ELF-1 (cell line): Measurements from ENCODE around the gene ARHGAP25.
A peak's percentile ranks its signal among the peaks of the same experiment; 100 is the strongest.

ENCODE experiments used
- DNase-seq: peaks from one replicate; pipeline ENCODE4 v3.0.0-alpha.2; 2016; ENCODE audit warnings: low read depth, low spot score

Gene ARHGAP25

GRCh38 chr2:68766376-68766845 is 31.8 kb downstream of the ARHGAP25 start:
- DNase-seq: peak; percentile 22

DNA sequence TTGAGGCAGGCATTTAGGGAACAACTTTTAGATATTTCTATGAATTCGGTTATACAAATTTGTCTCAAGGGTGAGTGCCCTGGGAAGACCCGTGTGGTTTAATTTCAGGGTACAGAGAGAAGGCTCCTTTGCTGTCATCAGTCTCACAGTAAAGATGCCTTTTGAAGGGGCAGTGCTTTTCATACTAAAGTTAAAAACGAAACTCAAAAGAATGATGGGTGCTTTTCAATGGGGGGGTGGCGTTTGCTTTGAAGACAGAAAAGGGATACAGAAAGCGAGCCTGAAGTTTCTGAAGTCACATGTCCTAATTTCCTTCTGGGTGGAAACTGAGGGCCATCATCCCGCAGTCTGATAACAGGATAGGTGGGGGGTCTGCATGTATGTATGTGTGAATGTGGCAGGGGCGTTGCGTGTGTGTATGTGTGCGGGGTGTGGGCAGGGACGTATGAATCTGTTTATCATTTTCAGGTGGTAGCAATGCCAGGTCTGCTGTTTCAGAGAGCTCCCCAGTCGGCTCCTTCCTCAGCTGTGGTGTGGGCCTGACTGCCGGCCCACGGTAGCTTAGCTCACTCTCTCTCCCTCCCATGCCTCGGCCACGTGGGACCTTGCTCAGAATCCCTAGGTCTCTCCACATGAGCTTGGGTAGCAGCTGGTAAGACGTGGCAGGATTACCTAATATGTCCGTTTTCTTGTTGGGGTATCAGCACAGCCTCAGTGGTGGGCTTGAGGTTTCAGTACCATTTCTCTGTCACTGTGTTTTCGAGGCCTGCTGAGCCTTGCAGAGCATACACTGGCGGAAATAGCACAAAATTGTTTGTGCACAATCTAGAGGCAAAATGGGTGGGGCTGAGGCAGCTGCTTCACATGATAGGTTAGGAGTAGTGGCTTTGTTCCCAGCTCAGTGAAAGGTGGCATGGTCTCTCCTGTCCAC is 32.7 kb downstream of the ARHGAP25 start:
- DNase-seq: no peak

GRCh38 chr2:68767996-68768395 is 33.4 kb downstream of the ARHGAP25 start:
- no peak for DNase-seq

DNA sequence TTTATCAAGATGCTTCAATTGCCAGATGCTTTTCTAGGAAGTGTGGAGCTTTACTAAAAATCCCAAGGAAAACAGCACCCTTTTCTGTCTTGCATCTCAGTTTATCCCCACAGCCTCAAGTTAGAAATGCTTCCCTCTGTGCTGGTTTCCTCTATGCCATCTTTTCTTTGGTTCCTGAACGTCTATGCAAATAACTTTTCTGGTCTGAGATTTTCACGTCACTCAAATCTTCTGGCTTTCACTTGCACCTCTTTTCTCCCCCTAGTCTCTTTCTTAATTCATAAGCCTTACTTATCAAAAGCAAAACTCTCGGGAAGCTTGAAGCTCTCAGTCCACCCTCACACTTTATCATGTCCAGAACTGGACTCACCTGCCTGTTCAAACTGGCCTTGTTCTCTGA is 33.9 kb downstream of the ARHGAP25 start:
- DNase-seq: no peak

DNA sequence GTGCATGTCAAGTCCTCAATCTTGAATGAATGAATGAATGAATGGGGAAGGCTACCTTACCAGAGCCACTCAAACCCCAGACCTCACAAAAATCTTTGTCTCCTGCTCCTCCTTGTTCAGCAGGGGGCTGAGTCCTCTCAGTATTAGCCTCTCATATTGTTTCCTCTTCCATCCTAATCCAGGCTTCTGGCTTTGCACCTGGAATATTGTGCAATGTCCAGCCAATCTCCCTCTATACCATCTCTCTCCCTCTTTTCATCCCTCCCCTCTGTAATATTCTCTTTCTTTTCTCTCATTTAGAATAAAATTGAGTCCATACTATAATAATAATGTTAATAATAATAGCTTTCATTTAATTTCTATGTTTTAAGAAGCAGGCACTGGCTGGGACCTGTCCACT is 34.3 kb downstream of the ARHGAP25 start:
- DNase-seq: no peak

- DNase-seq: peak; percentile 30
These were observed 35.1 kb downstream of the ARHGAP25 start for GRCh38 chr2:68769586-68770270.

DNA sequence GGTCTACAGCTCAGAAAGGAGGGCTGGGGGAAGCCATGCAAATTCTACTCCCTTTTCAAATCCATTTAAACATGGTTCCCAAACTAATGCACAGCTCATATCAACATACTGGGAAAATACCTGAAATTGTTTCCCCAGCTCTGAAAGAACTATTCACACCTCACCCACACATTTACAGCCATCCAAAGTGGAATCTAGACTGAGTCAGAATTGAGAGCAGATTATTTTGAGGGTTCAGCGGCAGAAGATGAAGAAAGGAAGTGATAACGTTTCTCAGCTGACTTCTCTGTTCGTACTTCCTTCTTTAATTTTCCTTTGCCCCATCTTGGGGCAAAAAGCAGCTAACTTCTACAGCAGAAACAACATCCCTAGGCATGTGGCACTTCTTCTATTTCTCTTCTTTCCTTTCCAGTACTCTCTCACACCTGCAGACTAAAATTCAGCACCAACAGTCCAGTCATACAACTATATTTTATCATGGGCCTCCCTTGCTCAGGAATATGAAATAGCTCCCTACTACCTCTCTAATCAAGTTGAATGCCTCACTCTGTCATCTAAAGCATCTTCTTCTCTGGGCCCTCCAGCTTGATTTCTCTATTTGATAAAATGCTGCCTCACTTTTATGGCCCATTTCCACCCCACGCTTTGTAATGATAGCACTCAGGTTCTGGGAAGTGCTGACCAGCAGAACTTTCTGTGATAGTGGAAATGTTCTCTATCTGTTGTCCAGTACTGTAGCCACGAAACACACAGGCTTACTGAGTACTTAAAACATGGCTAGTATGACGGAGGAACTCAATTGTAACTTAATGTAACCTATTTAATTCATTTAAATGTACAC is 35.9 kb downstream of the ARHGAP25 start:
- DNase-seq: no peak

DNA sequence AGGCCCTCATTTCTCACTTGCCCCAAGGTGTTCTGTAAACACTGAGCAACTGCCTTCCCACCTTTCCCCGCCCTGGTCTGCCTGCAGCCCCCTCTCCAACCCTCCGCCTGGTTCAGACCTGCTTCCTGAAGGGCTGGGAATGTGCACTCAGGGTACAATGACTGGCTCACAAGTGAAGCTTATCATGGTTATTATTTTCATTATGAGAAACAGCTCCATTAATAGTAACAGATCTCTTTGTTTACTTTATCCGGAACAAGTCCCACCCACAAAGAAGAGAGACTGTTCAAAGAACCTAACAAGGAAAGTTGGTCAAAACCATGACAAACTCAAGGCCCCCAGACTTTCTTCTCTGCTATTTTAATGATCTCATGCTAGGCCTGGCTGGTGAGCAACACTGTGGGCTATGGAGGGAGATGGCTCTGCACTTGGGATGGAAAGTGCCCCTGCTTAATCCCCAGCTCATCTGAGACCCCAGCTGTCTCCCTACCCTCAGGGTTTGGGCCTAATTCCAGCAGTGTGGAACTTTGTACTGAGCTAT is 36.7 kb downstream of the ARHGAP25 start:
- no peak for DNase-seq

- no peak for DNase-seq
These were observed 37.5 kb downstream of the ARHGAP25 start for GRCh38 chr2:68772109-68772508.

- DNase-seq: no peak
These were observed 40.1 kb downstream of the ARHGAP25 start for GRCh38 chr2:68774569-68775271.

- no peak for DNase-seq
These were observed 40.7 kb downstream of the ARHGAP25 start for GRCh38 chr2:68775272-68775842.

GRCh38 chr2:68776124-68776523 is 41.5 kb downstream of the ARHGAP25 start:
- DNase-seq: no peak

- no peak for DNase-seq
These were observed 45.0 kb downstream of the ARHGAP25 start for GRCh38 chr2:68779595-68779994.

GRCh38 chr2:68784188-68784587 is 49.6 kb downstream of the ARHGAP25 start:
- no peak for DNase-seq

- no peak for DNase-seq
These were observed 50.3 kb downstream of the ARHGAP25 start for GRCh38 chr2:68784915-68785314.

GRCh38 chr2:68787356-68787755 is 52.7 kb downstream of the ARHGAP25 start:
- no peak for DNase-seq

DNA sequence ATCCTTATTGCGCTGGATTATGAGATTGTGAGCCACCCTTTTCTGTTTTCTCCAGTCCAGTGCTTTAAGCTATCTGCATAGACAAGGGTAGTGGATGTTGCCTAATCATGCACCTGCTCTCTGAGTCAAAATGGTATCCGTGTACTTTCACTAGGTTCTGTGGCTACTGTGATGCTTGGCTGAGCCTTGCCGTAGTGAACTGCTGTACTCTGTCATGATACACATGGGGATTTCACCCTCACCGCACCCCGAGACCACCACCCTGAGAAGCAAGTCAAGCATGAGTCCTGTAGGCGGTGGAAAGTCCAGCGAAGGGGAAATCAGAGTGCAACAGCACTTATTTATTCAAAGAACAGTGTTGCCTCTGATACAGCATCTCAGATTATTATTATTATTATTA is 55.0 kb downstream of the ARHGAP25 start:
- no peak for DNase-seq

- no peak for DNase-seq
These were observed 56.0 kb downstream of the ARHGAP25 start for GRCh38 chr2:68790600-68790999.

DNA sequence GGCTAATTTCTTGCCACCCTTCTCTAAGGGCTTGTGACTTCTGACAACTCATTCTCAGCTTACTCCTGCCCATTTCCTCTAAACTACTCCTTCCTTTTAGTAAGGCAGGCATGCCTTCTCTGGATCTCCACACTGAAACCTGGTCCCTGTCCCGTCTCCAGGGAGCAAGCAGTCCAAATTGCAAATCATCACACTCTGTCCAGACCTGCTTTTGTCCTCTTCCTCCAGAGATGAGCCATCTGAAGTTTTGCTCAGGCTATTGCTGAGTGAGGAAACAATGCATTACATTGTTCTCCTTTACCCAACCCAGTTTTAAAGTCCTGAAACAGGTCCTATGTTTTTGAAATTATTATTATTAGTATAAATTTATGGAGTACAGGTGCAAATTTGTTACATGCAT is 57.3 kb downstream of the ARHGAP25 start:
- no peak for DNase-seq

GRCh38 chr2:68792751-68793150 is 58.1 kb downstream of the ARHGAP25 start:
- no peak for DNase-seq
